GM12878 (cell line): ENCODE data around the gene UNC13A. TPM values are rescaled to one million over a fixed set of nuclear protein-coding genes. Genes with fewer than 3 reads are reported as not detected.

Experiments used
- ATAC-seq: fragments of 200-7000 bp; cut with Tn5 transposase; 3 replicates; pipeline ENCODE4 v1.9.1; 2020; ENCODE audit warnings: mild to moderate bottlenecking, moderate library complexity
- BruUV-seq: library from RNA; stranded (reverse); fragments of 400-500 nt; replicated peaks from 2 replicates; lab custom pipeline; 2021; lab: Mats Ljungman, UMichigan
- CTCF ChIA-PET: fragments of 300-600 bp; sonication (Branson Sonifier 250); formaldehyde crosslinking; extraction: SDS; loops from one replicate; lab custom pipeline; 2021; ENCODE audit warnings: inconsistent platforms; lab: Yijun Ruan, JAX
- POLR2A ChIA-PET: fragments of 350-600 bp; formaldehyde crosslinking; extraction: SDS; loops from one replicate; lab custom pipeline; 2021; ENCODE audit warnings: inconsistent platforms; lab: Charles Lee
- RAD21 ChIA-PET: fragments of 300-600 bp; sonication (Branson Sonifier 250); formaldehyde crosslinking; loops from one replicate; lab custom pipeline; 2023; ENCODE audit warnings: antibody characterized with exemption; ENCODE audit not compliant: unreplicated experiment; lab: Charles Lee
- SMC1A ChIA-PET: fragments of 300-600 bp; sonication (Branson Sonifier 250); formaldehyde crosslinking; loops from one replicate; lab custom pipeline; 2023; ENCODE audit not compliant: unreplicated experiment, uncharacterized antibody; lab: Charles Lee
- DNase-seq: peaks from one replicate; pipeline ENCODE4 v3.0.0-alpha.2; 2011; ENCODE audit warnings: low read depth, low spot score
- FAIRE-seq: peaks from 3 replicates; lab custom pipeline; 2011; peaks lifted over from hg19 to GRCh38; lab: Jason Lieb, UNC
- H2AFZ ChIP-seq: 2 replicates; pipeline ENCODE4 v1.6.0; 2011; ENCODE audit warnings: low read depth, low read length, control low read depth; ENCODE audit not compliant: control insufficient read depth
- H3K27ac ChIP-seq: 2 replicates; pipeline ENCODE4 v1.5.1; 2011; ENCODE audit warnings: control low read depth; ENCODE audit not compliant: control insufficient read depth, insufficient read depth
- H3K27me3 ChIP-seq, 2 experiments: replicated peaks in 1 of 2; 2 replicates each; pipeline versions ENCODE4 v1.6.0 to v1.6.1; 2011; ENCODE audit warnings: low read length in 1 of 2; ENCODE audit not compliant: control insufficient read depth in 2 of 2, insufficient read depth in 2 of 2
- H3K36me3 ChIP-seq, 2 experiments: 2 replicates each; pipeline ENCODE4 v1.5.1; 2011; ENCODE audit warnings: low read length in 1 of 2; ENCODE audit not compliant: control insufficient read depth in 2 of 2, insufficient read depth in 2 of 2
- H3K4me1 ChIP-seq: 2 replicates; pipeline ENCODE4 v1.6.1; 2011; ENCODE audit warnings: mild to moderate bottlenecking, low read length, moderate library complexity, mixed read lengths; ENCODE audit not compliant: control insufficient read depth, insufficient read depth
- H3K4me2 ChIP-seq: 2 replicates; pipeline ENCODE4 v1.6.0; 2011; ENCODE audit warnings: control low read depth; ENCODE audit not compliant: control insufficient read depth, insufficient read depth
- H3K4me3 ChIP-seq: fragments of 200-600 bp; sonication (generic); 2 replicates; pipeline ENCODE4 v1.5.1; 2016
- H3K79me2 ChIP-seq: 2 replicates; pipeline ENCODE4 v1.6.0; 2011; ENCODE audit warnings: low read length; ENCODE audit not compliant: control insufficient read depth, insufficient read depth
- H3K9ac ChIP-seq: 2 replicates; pipeline ENCODE4 v1.8.0; 2011; ENCODE audit warnings: low read length, control low read depth, mixed read lengths; ENCODE audit not compliant: control insufficient read depth, insufficient read depth
- H3K9me3 ChIP-seq: replicated peaks from 3 replicates; pipeline ENCODE4 v1.5.1; 2011; ENCODE audit warnings: mild to moderate bottlenecking, low read length; ENCODE audit not compliant: control insufficient read depth, insufficient read depth
- H4K20me1 ChIP-seq: 2 replicates; pipeline ENCODE4 v1.6.0; 2011; ENCODE audit not compliant: control insufficient read depth, insufficient read depth
- ATF3 ChIP-seq: IDR thresholded peaks from 2 replicates; pipeline ENCODE4 v1.6.1; 2011; ENCODE audit warnings: low read depth, mild to moderate bottlenecking, low read length, moderate library complexity, borderline replicate concordance; ENCODE audit errors: extremely low read depth
- CHD4 ChIP-seq: fragments of 200-600 bp; sonication (generic); IDR thresholded peaks from 2 replicates; pipeline ENCODE4 v1.6.1; 2016; ENCODE audit warnings: mild to moderate bottlenecking
- CREM ChIP-seq: IDR thresholded peaks from 2 replicates; pipeline ENCODE4 v1.6.1; 2014; ENCODE audit warnings: antibody characterized with exemption, low read depth
- LARP7 ChIP-seq: fragments of 450-650 bp; IDR thresholded peaks from 2 replicates; pipeline ENCODE4 v1.6.1; 2017; ENCODE audit warnings: mild to moderate bottlenecking
- MEF2A ChIP-seq: IDR thresholded peaks from 2 replicates; pipeline ENCODE4 v1.6.1; 2011; ENCODE audit warnings: low read depth, mild to moderate bottlenecking, low read length, moderate library complexity; ENCODE audit not compliant: insufficient read depth
- MTA3 ChIP-seq: IDR thresholded peaks from 2 replicates; pipeline ENCODE4 v1.6.1; 2012; ENCODE audit warnings: low read length, inconsistent platforms, borderline replicate concordance
- NKRF ChIP-seq: fragments of 450-650 bp; conservative IDR thresholded peaks from 2 replicates; pipeline ENCODE4 v1.6.1; 2017; ENCODE audit warnings: mild to moderate bottlenecking, moderate library complexity
- NR2C2 ChIP-seq: IDR thresholded peaks from 2 replicates; pipeline ENCODE4 v1.6.1; 2011; ENCODE audit warnings: borderline replicate concordance, low read depth; ENCODE audit not compliant: control insufficient read depth, insufficient read length
- NR2F1 ChIP-seq: fragments of 450-650 bp; conservative IDR thresholded peaks from 2 replicates; pipeline ENCODE4 v1.6.1; 2017; ENCODE audit warnings: mild to moderate bottlenecking
- POLR2A ChIP-seq: IDR thresholded peaks from 2 replicates; pipeline ENCODE4 v1.6.1; 2011; ENCODE audit warnings: low read depth, mild to moderate bottlenecking, low read length
- POU2F2 ChIP-seq: IDR thresholded peaks from 3 replicates; pipeline ENCODE4 v1.6.1; 2011; ENCODE audit warnings: low read depth, mild to moderate bottlenecking, low read length, borderline replicate concordance
- SIX5 ChIP-seq: IDR thresholded peaks from 2 replicates; pipeline ENCODE4 v1.6.1; 2011; ENCODE audit warnings: mild to moderate bottlenecking, low read depth, low read length, moderate library complexity; ENCODE audit not compliant: severe bottlenecking
- SMARCA5 ChIP-seq: fragments of 450-650 bp; IDR thresholded peaks from 2 replicates; pipeline ENCODE4 v1.6.1; 2017; ENCODE audit warnings: mild to moderate bottlenecking
- TARDBP ChIP-seq: IDR thresholded peaks from 2 replicates; pipeline ENCODE4 v1.6.1; 2016; ENCODE audit warnings: borderline replicate concordance
- WRNIP1 ChIP-seq: IDR thresholded peaks from 2 replicates; pipeline ENCODE4 v1.6.1; 2011; ENCODE audit warnings: low read depth, low read length, improper control_type of control experiment, borderline replicate concordance
- YY1 ChIP-seq: IDR thresholded peaks from 2 replicates; pipeline ENCODE4 v1.6.1; 2011; ENCODE audit warnings: low read depth, mild to moderate bottlenecking, low read length
- ZNF622 ChIP-seq: fragments of 450-650 bp; IDR thresholded peaks from 2 replicates; pipeline ENCODE4 v1.6.1; 2017; ENCODE audit warnings: mild to moderate bottlenecking, inconsistent platforms
- ZZZ3 ChIP-seq: IDR thresholded peaks from 2 replicates; pipeline ENCODE4 v1.6.1; 2011; ENCODE audit warnings: low read depth; ENCODE audit not compliant: control insufficient read depth, insufficient read length
- WGBS: methylation state at CpG from one replicate; pipeline ENCODE4 v1.1.6; 2016; ENCODE audit warnings: low lambda C conversion rate; ENCODE audit not compliant: insufficient replicate concordance, insufficient coverage; ENCODE audit errors: missing lambda C conversion rate; 5-methylcytosine and 5-hydroxymethylcytosine counted together
- in situ Hi-C: fragments of 300-500 bp; cut with MboI; formaldehyde crosslinking; loops from 9 replicates; pipeline ENCODE4 v1.14.3; 2018; ENCODE audit warnings: mixed read lengths
- intact Hi-C: fragments of 100-400 bp; cut with micrococcal nuclease; formaldehyde crosslinking; loops from one replicate; pipeline ENCODE4 v1.14.2; 2022; ENCODE audit not compliant: unreplicated experiment
- polyA plus RNA-seq, 11 experiments: library from polyadenylated mRNA; depleted of rRNA in 4 of 11; unstranded in 6 of 11; stranded (reverse) in 5 of 11; fragments of >200 nt; fragmentation: Nextera tagmentation in 4 of 11; fragmentation: Illumina TruSeq in 1 of 11; extraction: Ambion mirVana in 4 of 11; extraction: Trizol in 1 of 11; gene quantifications; 1 replicate in 1 of 11; 2 replicates in 10 of 11; pipeline versions ENCODE4 v1.2.1 to v1.2.3, GENCODE V29; 2011 to 2016; ENCODE audit warnings: inconsistent platforms in 2 of 11, missing spikeins in 2 of 11, low read depth in 1 of 11
- total RNA-seq, 4 experiments: library from RNA; depleted of rRNA in 3 of 4; stranded (reverse); fragments of >200 nt in 3 of 4; fragmentation: Illumina TruSeq in 1 of 4; extraction: Trizol in 1 of 4; gene quantifications; 2 replicates each; pipeline versions ENCODE4 v1.2.1 to v1.2.3, GENCODE V29; 2013 to 2021
- TF ChIP-seq, protein P1 (sequence below): IDR thresholded peaks from 2 replicates; pipeline ENCODE4 v1.6.1; 2012; ENCODE audit warnings: low read length, inconsistent platforms

UNC13A gene
- total and polyA plus RNA-seq, 10 of the 15 experiments (the other 5 are each of a cell fraction or from before 2014, with no cell fraction given), result under 0.01 to 0.23 (median 0.13) TPM; not detected in 1

GRCh38 chr19:17627921-17628320 lies 60.2 kb downstream of the UNC13A start:
- Histone ChIP-seq H3K9ac (no peak overlapping the region), H3K36me3 (no peaks in the 10 kb centered on the region)
- BruUV-seq, result no TSS peak
- CTCF ChIA-PET, result interaction anchor here (1.2 kb wide), 1 partner anchor 132 kb away, joined by 4 read pairs; no protein-coding TSS in a partner anchor
- ATAC-seq, result no peak
- RAD21 ChIA-PET, result interaction anchor here (0.9 kb wide), 1 partner anchor 228 kb away, joined by 3 read pairs; no protein-coding TSS in a partner anchor
- TF ChIP-seq YY1 (no peak), TARDBP (no peak), CHD4 (no peak), ZZZ3 (no peak), ZNF622 (no peak), NR2F1 (no peak), POLR2A (no peak), CREM (no peak), MEF2A (no peak), SIX5 (no peak), POU2F2 (no peak), ATF3 (no peak), NKRF (no peak), NR2C2 (no peak), WRNIP1 (no peak), MTA3 (no peak), SMARCA5 (no peak), LARP7 (no peak)
- TF ChIP-seq, protein P1, sequence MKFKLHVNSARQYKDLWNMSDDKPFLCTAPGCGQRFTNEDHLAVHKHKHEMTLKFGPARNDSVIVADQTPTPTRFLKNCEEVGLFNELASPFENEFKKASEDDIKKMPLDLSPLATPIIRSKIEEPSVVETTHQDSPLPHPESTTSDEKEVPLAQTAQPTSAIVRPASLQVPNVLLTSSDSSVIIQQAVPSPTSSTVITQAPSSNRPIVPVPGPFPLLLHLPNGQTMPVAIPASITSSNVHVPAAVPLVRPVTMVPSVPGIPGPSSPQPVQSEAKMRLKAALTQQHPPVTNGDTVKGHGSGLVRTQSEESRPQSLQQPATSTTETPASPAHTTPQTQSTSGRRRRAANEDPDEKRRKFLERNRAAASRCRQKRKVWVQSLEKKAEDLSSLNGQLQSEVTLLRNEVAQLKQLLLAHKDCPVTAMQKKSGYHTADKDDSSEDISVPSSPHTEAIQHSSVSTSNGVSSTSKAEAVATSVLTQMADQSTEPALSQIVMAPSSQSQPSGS, result no peak
- TF ChIP-seq, all 136 proteins: peak for 0
- Histone ChIP-seq H3K27me3 (no peaks in the 10 kb centered on the region), H3K4me2 (no peak overlapping the region), H2AFZ (no peak overlapping the region), H4K20me1 (no peaks in the 10 kb centered on the region), H3K27ac (no peak overlapping the region), H3K79me2 (no peaks in the 10 kb centered on the region), H3K4me1 (no peaks in the 10 kb centered on the region), H3K9me3 (no peaks in the 10 kb centered on the region; the same call in 2 of the 3 replicates), H3K4me3 (no peak overlapping the region)
- ChIA-PET POLR2A (no interaction called here), SMC1A (no interaction called here)
- DNase-seq (no peak), FAIRE-seq (no peak)
- intact Hi-C loops, result no loop called here
- 24% methylated on average over 5 of the region's 5 CpGs for WGBS
- in situ Hi-C loops, result no loop called here
